KOPT-K1 (cell line): Measurements from ENCODE around the gene AQP2.

Experiments used
- H3K27ac ChIP-seq: fragments of 200-600 bp; sonication (generic); 2 replicates; pipeline ENCODE4 v1.5.1; 2016; ENCODE audit warnings: antibody characterized with exemption, mild to moderate bottlenecking, low read depth, low read length; ENCODE audit not compliant: poor library complexity, severe bottlenecking
- H3K36me3 ChIP-seq: fragments of 200-600 bp; sonication (generic); 2 replicates; pipeline ENCODE4 v1.5.1; 2017; ENCODE audit warnings: antibody characterized with exemption, mild to moderate bottlenecking, low read length, moderate library complexity; ENCODE audit not compliant: insufficient read depth
- H3K9me3 ChIP-seq: fragments of 200-600 bp; sonication (generic); 2 replicates; pipeline ENCODE4 v1.5.1; 2017; ENCODE audit warnings: antibody characterized with exemption, low read length, mild to moderate bottlenecking; ENCODE audit not compliant: insufficient read depth, poor library complexity, severe bottlenecking

The AQP2 gene

DNA sequence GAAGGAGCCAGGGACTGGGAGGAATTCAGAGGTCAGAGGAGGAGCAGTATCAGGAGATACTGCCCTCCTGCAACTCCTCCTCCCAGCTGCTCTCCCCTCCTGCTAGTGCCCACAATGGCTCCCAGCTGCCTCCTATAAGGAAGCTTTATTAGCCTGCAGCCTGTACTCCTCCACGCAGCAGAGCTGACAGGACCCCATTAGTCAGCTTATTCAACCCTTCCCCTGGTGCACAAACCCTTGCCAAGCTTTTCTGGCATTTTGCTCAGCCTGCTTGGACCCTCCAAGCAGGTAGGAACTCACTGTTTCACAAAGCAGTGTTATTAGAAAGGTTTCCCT lies 6.9 kb upstream of the AQP2 start:
- H3K36me3 ChIP-seq: no peaks in the 10 kb centered on the region
- H3K9me3 ChIP-seq: no peaks in the 10 kb centered on the region
- H3K27ac ChIP-seq: no peak overlapping the region

DNA sequence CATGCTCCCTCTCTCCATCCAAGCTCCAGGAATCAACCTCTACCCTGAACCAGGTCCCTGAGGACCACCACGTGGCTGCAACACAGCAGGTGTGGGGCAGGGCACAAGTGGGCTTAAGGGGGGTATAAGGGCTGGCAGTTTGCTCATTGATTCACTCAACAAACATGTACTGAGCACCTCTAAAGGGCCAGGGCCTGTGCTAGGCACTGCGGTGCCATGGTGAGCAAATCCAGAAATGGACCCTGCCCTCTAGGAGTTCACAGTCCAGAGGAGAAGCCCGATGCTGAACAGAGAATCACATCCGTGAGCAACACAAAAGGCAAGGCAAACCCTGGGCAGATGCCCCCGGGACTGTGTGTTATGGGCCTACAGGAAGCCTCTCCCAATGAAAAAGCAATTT lies 6.5 kb upstream of the AQP2 start:
- Histone ChIP-seq H3K27ac (no peak overlapping the region), H3K36me3 (no peaks in the 10 kb centered on the region), H3K9me3 (no peaks in the 10 kb centered on the region)

DNA sequence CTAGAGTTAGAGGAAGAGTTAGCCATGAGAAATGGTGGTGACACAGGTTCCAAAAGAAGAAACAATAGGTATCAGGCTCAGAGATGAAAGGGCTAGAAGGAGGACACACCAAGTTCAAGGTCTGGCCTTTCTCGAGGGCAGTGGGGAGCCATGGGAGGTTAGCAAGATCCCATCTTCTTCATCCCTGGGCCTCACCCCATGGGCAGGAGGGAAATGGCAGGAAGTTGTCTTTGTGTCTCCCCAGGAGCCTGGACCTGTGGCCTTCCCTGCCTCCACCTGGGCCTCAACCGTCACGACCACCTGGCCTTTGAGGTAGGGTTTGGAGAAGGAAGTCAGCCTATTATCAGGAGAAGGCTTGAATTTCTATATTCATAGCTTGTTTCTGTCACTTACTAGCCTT lies 5.8 kb upstream of the AQP2 start:
- H3K9me3 ChIP-seq: no peaks in the 10 kb centered on the region
- no peak overlapping the region for H3K27ac ChIP-seq

DNA sequence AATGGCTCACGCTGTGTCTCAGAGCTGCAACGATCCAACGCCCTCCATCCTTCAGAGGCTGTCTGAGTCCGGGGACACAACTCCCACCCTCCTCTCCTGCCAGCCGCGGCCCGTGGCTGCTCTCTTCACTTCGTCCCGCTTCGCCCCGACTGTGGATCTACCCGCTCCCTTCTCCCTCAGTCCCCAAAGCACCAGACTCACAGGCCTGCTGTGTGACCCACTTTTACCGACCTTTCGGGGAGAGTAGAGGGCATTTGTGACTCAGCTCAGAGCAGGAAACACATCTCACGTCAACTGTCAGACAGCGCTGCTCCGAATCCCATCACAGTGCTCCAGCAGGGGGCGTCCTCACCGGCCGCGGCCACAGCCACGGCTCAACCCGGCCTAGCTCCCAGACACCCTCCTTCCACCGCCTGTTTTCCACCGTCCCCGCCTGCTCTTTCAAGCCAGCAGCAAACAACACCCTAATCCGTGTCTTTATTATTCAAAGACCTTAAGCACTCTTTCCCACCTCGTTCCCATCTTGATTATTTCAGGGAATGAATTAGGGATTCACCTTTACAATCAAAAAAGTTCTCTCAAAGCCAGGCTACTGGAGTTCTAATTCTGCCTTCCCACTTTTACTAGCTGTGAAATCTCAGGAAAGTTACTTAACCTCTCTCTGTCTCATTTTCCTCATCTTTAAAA lies 5.0 kb upstream of the AQP2 start:
- peak overlapping the region; percentile 16 for H3K27ac ChIP-seq
- no peaks in the 10 kb centered on the region for H3K9me3 ChIP-seq
- H3K36me3 ChIP-seq: no peaks in the 10 kb centered on the region

More for the DNA sequence above, 5.8 kb upstream of the AQP2 start:
- H3K36me3 ChIP-seq: no peaks in the 10 kb centered on the region

DNA sequence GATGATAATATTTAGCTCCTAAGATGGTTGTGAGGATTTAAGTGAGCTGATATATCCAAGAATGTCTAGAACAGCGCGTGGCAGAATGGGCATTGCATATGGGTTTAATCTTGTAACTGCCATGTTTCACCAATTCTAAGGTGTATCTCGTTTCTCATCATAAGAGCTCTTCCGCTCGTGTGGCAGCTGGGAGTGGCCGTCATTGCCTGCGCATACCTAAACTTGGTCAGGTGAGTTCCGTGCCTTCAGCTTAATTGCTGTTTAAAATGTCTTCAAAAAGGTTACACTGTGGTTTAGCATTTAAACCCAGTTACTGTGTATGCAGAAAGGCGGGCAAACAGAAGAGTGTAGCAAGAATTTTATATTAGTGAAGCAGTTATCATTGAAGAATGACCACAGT lies 4.5 kb upstream of the AQP2 start:
- Histone ChIP-seq H3K36me3 (no peaks in the 10 kb centered on the region), H3K9me3 (no peaks in the 10 kb centered on the region)

DNA sequence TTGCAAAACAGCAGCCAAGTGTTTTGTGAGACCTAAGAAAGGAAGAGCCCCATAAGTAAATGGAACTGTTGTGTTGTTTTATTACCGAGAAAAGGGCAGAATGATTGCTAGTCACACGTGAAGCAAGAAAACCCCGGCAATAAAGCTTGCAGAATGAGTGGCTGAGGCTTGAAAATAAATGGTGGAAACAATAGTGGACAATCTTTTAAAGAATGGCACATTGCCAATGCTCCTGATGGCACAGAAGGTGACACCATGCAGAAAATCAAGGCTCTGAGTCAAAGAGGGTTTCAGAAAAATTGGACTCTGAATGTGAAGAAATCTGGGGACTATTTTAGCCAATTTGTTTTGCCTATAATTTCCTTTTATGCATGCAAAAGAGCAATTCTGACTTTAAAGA lies 4.0 kb upstream of the AQP2 start:
- Histone ChIP-seq H3K27ac (no peak overlapping the region), H3K36me3 (no peaks in the 10 kb centered on the region), H3K9me3 (no peaks in the 10 kb centered on the region)

More for the DNA sequence above, 4.5 kb upstream of the AQP2 start:
- H3K27ac ChIP-seq: no peak overlapping the region

DNA sequence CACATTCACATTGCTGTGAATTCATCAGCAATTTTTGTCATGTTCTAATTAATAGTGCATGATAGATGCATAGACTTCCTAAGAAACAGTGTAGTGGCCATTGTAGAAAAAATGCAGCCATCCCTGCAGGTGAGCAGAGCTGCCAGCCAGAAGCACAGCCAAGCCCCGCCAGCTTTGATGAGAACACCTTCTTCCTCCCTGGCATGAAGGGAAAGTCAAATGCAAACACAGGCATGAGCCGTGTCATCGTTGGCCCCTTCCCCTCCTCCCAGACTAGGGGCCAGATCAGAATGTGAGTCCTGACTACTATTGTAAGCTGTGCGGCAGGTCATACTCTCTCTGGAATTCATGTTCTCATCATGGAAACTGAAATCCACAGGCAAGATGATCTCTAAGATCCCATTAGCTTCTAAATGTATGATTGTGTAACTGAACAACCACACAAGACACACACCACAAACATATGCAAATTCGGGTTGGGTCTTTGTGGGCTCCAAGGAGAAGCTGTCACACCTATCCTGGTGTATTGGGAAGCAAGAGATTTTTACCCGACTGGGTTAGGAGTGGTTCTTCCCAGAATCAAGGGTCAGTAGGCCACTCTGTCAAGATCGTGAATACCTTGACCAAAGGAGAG lies 2.8 kb upstream of the AQP2 start:
- no peaks in the 10 kb centered on the region for H3K36me3 ChIP-seq
- no peaks in the 10 kb centered on the region for H3K9me3 ChIP-seq
- H3K27ac ChIP-seq: no peak overlapping the region

DNA sequence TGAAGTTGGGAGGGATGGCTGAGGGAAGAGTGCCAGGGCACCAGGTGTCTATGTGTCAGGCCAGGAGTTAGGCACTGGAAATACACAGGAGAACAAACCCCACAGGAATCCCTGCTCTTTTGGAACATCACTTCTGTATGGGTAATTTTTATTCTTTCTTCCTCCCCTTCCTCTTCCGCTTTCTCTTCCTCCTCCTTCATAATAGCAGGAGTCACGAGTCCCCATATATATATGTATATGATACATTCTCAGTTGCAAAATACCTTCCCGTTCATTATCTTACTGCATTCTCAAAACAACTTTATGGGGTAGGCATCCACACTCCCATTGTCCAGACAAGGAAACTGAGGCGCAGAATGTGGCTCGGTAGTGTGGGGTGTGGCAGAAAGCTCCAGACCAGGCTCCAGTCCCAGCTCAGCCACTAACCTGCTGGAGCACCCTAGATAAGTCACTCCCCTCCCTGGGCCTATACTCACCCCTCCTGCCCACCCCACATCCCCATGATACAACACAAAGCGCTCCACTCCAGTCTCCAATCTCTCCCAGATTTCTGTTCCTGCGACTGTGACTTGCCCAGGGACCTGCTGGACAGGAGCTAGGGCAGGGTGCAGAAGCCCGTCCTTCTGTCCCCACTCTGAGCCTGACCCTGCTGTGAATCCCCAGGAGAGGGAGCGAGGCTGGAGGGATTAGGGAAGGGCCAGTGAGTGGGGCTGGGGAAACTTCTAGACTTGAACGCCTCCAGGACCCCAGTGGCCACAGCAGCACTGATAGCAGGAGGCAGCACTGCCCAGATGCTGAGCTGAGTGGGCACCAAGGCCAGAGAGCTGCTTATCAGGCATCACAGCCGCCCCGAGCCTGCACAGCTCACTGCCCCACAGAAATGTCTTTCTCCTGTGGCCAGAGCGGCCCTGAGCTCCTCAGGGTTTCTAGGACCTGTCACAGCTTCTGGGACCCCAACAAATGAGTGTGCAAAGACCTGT lies 1.4 kb upstream of the AQP2 start:
- H3K27ac ChIP-seq: no peak overlapping the region
- no peaks in the 10 kb centered on the region for H3K36me3 ChIP-seq
- H3K9me3 ChIP-seq: no peaks in the 10 kb centered on the region

DNA sequence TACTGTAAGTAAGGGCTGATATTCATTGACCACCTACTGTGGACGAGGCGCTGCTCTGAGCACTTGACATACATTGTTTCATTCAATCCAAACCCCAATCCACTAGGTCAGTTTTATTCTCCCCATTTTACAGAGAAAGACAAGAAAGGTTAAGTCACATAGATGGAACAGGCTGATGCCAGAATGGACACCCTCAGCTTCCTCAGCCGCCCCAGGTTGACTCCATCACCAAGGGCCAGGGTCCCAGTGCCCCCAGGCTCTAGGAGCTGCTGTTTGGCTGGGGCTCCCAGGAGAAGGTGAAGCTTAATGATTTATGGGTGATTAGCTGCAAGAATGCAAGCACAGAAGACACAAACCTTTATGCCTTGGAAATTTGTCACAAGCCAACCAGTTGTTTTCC lies 671 bp upstream of the AQP2 start:
- Histone ChIP-seq H3K27ac (no peak overlapping the region), H3K36me3 (no peaks in the 10 kb centered on the region), H3K9me3 (no peaks in the 10 kb centered on the region)

DNA sequence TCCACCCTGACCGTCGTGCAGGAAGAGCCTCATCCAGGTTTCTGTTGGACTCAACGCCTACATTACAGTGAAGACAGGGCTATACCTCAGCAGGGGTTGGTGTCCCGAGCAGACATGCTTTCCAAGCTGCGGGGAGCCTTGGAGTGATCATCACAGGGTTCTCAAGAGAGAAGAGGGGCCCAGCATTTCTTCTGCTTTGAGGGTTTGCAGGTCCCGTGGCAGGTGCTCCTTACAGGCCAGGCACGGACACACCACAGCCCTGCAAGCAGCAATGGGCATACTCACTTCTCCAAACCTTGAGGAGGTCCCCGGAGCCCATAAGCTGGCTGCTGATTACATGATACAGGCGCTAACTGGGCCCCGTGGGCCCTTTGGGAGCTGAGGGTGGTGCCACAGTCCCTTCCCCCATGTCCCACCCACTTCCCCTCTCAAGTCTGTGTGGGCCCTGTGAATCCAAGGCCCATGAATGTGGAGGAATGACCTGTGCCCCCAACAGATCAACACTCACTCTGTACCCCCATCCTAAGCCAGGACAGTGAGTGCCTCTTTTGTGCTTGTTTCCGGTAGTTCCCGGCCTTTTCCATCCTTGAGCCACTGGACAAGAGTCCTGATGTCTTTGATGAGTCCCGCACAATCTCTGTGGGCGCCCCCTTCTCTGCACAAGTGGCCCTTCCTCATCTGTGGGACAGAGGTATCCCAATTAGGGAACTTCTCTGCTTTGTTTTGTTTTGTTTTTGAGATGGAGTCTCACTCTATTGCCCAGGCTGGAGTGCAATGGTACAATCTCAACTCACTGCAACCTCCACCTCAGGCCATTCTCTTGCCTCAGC lies 1.1 kb downstream of the AQP2 start:
- no peaks in the 10 kb centered on the region for H3K36me3 ChIP-seq
- no peaks in the 10 kb centered on the region for H3K9me3 ChIP-seq
- no peak overlapping the region for H3K27ac ChIP-seq

DNA sequence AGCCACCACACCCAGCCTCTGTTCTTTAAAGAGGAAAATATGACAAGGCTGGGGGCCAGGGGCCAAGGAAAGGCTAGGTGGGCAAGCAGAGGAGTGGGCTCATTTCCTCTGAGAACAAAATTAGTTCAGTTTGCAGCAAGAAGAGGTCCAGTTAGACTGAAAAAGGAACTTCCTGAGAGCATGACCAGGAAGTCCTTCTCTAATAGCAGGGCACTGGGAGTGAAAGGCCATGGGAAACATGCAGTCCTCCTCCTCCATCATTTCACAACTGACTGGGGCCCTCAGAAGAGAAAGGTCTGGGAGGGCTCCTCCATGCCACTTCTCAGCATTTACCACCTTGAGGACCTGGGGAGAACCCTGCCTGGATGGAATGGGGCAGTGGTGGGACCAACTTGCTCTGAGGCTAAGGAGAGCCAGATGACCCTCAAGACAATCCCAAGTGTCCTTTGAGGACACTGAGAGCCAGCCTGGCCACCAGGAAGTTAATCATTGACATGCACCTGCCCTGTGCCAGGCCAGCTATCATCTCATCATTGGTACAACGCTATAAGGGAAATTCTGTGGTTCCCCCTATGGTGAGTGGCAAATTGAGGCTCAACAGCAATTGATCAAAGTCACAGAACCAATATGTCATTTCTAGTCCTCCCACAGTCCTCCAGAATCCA lies 2.0 kb downstream of the AQP2 start:
- Histone ChIP-seq H3K27ac (no peak overlapping the region), H3K9me3 (no peaks in the 10 kb centered on the region), H3K36me3 (no peaks in the 10 kb centered on the region)

DNA sequence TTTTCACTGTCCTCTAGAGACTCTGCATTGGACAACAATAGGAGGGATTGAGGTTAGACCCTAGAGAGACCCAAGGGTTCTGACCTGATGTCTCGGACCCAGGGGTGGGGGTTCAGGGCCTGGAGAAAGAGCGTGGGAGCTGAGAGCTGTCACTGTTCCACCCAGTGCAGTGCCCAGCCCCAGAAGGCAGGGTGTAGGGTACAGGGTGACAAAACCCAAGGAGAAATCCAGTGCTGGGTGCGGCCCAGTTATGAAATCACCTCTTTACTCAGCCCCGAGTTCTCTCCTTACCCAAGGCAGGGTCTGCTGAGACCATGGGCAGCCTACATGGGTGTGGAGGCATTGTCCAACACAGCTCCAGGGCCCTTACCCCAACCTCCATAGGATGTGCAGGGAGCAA lies 2.6 kb downstream of the AQP2 start:
- H3K36me3 ChIP-seq: no peaks in the 10 kb centered on the region
- no peak overlapping the region for H3K27ac ChIP-seq
- no peaks in the 10 kb centered on the region for H3K9me3 ChIP-seq

DNA sequence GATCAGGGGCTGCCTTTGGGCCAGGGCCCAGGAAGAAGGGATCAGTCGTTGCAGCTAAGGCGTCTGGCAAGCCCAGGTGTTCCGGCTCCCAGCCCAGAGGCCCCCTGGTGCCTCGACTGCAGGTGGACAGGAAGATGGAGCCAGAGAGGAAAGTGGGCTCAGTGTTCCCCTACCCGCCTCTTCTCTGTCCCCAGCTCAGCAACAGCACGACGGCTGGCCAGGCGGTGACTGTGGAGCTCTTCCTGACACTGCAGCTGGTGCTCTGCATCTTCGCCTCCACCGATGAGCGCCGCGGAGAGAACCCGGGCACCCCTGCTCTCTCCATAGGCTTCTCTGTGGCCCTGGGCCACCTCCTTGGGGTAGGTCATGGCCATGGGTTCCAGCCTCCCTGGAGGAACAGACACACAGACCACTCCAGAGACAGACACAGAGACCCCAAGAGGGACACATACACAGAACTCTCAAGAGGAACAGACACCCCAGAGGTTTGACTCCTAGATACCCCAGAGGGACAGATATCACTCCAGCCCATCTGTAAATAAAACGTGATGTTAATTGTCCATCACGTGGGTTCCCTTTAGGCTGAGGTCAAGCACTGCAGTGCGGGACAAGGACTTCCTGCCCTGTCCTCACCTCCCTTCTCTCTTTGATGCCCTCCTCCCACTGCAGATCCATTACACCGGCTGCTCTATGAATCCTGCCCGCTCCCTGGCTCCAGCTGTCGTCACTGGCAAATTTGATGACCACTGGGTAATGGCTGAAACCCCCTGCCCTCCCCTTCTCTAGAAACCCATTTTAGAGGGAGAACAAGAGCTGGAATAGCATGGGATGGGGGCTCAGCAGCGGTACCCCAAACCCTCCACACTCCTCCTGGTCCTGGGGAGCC lies 3.7 kb downstream of the AQP2 start:
- Histone ChIP-seq H3K9me3 (no peaks in the 10 kb centered on the region), H3K36me3 (no peaks in the 10 kb centered on the region), H3K27ac (no peak overlapping the region)
